K562 (cell line): Measurements from ENCODE around the gene NARF. TPM values are rescaled to one million over a fixed set of nuclear protein-coding genes. Genes with fewer than 3 reads are reported as not detected.

ENCODE experiments used
- HDAC1 ChIP-seq, 2 experiments: fragments of 450-650 bp; IDR thresholded peaks; 2 replicates each; pipeline ENCODE4 v1.6.1; 2016 to 2017; ENCODE audit warnings: inconsistent platforms in 1 of 2, mild to moderate bottlenecking in 1 of 2, moderate library complexity in 1 of 2
- HLTF ChIP-seq: fragments of 450-650 bp; IDR thresholded peaks from 2 replicates; pipeline ENCODE4 v1.6.1; 2016
- MIER1 ChIP-seq: fragments of 450-650 bp; IDR thresholded peaks from 2 replicates; pipeline ENCODE4 v1.6.1; 2016; ENCODE audit warnings: antibody characterized with exemption, mild to moderate bottlenecking, low read depth
- NELFE ChIP-seq: IDR thresholded peaks from 2 replicates; pipeline ENCODE4 v1.6.1; 2011; ENCODE audit warnings: mild to moderate bottlenecking; ENCODE audit not compliant: insufficient read depth, insufficient read length
- NR3C1 ChIP-seq: sonication (generic); formaldehyde crosslinking; IDR thresholded peaks from 2 replicates; pipeline ENCODE4 v1.8.1; 2022; ENCODE audit warnings: missing genetic modification reagents
- SIN3A ChIP-seq, 2 experiments: fragments of 150-350 bp in 1 of 2; IDR thresholded peaks; 2 replicates each; pipeline ENCODE4 v1.6.1; 2011 to 2016; ENCODE audit warnings: borderline replicate concordance in 2 of 2, low read depth in 2 of 2, low read length in 2 of 2, mild to moderate bottlenecking in 2 of 2, moderate library complexity in 2 of 2; ENCODE audit not compliant: control insufficient read depth in 1 of 2
- STAG1 ChIP-seq: sonication (generic); formaldehyde crosslinking; IDR thresholded peaks from 2 replicates; pipeline ENCODE4 v1.5.0; 2020; ENCODE audit warnings: missing genetic modification reagents, borderline replicate concordance
- STAT5A ChIP-seq: IDR thresholded peaks from 2 replicates; pipeline ENCODE4 v1.6.1; 2012; ENCODE audit warnings: low read length, inconsistent platforms, borderline replicate concordance
- TRIM24 ChIP-seq, 2 experiments: fragments of 450-650 bp; IDR thresholded peaks; 2 replicates each; pipeline ENCODE4 v1.6.1; 2016
- ZKSCAN8 ChIP-seq: fragments of 200-800 bp; sonication (Bioruptor generic); IDR thresholded peaks from 2 replicates; pipeline ENCODE4 v1.6.1; 2016; ENCODE audit warnings: missing genetic modification characterization, missing compliant biosample characterization
- ZNF644 ChIP-seq: fragments of 200-800 bp; sonication (Bioruptor generic); IDR thresholded peaks from 2 replicates; pipeline ENCODE4 v1.6.1; 2016; ENCODE audit warnings: low read depth, missing genetic modification characterization, missing compliant biosample characterization
- polyA plus RNA-seq, 8 experiments: library from polyadenylated mRNA; depleted of rRNA in 4 of 8; stranded (reverse) in 5 of 8; unstranded in 3 of 8; fragments of >200 nt; fragmentation: Nextera tagmentation in 2 of 8; fragmentation: Illumina TruSeq in 1 of 8; extraction: Ambion mirVana in 2 of 8; extraction: Trizol in 1 of 8; gene quantifications; 2 replicates each; pipeline versions ENCODE4 v1.2.1 to v1.2.3, GENCODE V29; 2011 to 2014; ENCODE audit warnings: inconsistent platforms in 1 of 8, missing spikeins in 1 of 8
- total RNA-seq, 7 experiments: library from RNA; depleted of rRNA in 6 of 7; stranded (reverse); fragments of >200 nt in 6 of 7; fragmentation: Illumina TruSeq in 2 of 7; extraction: Trizol in 2 of 7; gene quantifications; 2 replicates each; pipeline versions ENCODE4 v1.2.1 to v1.2.3, GENCODE V29; 2011 to 2021; ENCODE audit warnings: low replicate concordance in 1 of 7
- TF ChIP-seq, protein P1 (sequence below): fragments of 250-450 bp; sonication (Bioruptor Pico); IDR thresholded peaks from 2 replicates; pipeline ENCODE4 v1.8.0; 2022; ENCODE audit warnings: moderate library complexity, mild to moderate bottlenecking, inconsistent platforms
- TF ChIP-seq, protein P2 (sequence below): sonication (generic); formaldehyde crosslinking; IDR thresholded peaks from 2 replicates; pipeline ENCODE4 v1.8.1; 2023; ENCODE audit warnings: mild to moderate bottlenecking, missing genetic modification reagents
- TF ChIP-seq, protein P3 (sequence below): sonication (generic); formaldehyde crosslinking; IDR thresholded peaks from 2 replicates; pipeline ENCODE4 v1.8.0; 2022; ENCODE audit warnings: missing genetic modification reagents, mild to moderate bottlenecking, moderate library complexity, borderline replicate concordance
- TF ChIP-seq, protein P4 (sequence below): fragments of 450-650 bp; IDR thresholded peaks from 2 replicates; pipeline ENCODE4 v1.6.1; 2016; ENCODE audit warnings: borderline replicate concordance
- TF ChIP-seq, protein P5 (sequence below): fragments of 250-450 bp; sonication (Bioruptor Pico); IDR thresholded peaks from 2 replicates; pipeline ENCODE4 v1.9.0; 2021; ENCODE audit warnings: mild to moderate bottlenecking
- TF ChIP-seq, protein P6 (sequence below): fragments of 150-350 bp; IDR thresholded peaks from 2 replicates; pipeline ENCODE4 v1.6.1; 2014; ENCODE audit warnings: low read depth, mild to moderate bottlenecking, low read length, borderline replicate concordance

Gene NARF
- total and polyA plus RNA-seq, 9 of the 15 experiments (the other 6 are each of a cell fraction or from before 2014, with no cell fraction given) = 60.4 to 423 (median 132) TPM

DNA sequence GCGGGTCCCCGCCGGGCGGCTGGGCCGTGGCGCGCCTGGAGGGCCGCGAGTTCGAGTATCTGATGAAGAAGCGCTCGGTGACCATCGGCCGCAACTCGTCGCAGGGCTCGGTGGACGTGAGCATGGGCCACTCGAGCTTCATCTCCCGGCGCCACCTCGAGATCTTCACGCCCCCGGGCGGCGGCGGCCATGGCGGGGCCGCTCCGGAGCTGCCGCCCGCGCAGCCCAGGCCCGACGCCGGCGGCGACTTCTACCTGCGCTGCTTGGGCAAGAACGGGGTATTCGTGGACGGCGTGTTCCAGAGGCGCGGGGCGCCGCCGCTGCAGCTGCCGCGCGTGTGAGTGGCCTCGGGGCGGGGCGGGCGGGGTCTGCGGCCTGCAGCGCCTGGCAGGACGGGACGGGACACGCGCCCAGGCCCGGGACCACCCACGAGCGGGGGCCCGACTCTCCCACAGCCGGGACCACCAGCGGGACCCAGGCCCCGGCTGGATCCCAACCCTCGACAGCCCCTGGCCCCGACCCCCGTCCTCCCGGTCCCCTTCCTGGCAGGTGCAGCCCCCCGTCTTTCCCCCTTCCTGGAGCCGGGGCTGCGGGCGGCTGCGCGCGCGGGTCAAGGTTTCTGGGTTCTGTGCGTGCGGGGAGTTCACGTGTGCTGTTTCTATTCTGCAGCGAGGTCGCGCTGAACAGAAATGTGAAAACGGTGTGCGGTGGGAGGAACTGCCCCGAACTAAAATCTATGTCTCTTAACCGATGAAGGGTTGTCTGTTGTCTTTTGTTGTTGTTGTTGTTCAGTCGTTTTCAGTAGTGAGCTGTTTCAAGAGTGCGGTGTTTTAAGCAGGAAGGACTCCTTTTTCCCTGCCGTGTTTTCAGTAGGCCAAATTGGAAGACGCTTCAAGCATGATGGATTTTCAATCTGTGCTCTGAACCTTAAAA is 61.7 kb downstream of the NARF start (continued):
- TF ChIP-seq, protein P1, sequence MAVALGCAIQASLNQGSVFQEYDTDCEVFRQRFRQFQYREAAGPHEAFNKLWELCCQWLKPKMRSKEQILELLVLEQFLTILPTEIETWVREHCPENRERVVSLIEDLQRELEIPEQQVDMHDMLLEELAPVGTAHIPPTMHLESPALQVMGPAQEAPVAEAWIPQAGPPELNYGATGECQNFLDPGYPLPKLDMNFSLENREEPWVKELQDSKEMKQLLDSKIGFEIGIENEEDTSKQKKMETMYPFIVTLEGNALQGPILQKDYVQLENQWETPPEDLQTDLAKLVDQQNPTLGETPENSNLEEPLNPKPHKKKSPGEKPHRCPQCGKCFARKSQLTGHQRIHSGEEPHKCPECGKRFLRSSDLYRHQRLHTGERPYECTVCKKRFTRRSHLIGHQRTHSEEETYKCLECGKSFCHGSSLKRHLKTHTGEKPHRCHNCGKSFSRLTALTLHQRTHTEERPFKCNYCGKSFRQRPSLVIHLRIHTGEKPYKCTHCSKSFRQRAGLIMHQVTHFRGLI (CRISPR knock-in tag) = no peak
- no peak for TF ChIP-seq STAT5A
- peak in 1 of 2 experiments; percentile 17; a peak in 1 of 4 replicates for TF ChIP-seq SIN3A (IDR thresholded peaks at IDR 0.05; ENCODE audit: borderline replicate concordance in 2 of 2, control insufficient read depth in 1 of 2, low read depth in 2 of 2, low read length in 2 of 2)
- no peak for TF ChIP-seq NELFE
- TF ChIP-seq, protein P2, sequence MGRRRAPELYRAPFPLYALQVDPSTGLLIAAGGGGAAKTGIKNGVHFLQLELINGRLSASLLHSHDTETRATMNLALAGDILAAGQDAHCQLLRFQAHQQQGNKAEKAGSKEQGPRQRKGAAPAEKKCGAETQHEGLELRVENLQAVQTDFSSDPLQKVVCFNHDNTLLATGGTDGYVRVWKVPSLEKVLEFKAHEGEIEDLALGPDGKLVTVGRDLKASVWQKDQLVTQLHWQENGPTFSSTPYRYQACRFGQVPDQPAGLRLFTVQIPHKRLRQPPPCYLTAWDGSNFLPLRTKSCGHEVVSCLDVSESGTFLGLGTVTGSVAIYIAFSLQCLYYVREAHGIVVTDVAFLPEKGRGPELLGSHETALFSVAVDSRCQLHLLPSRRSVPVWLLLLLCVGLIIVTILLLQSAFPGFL (CRISPR knock-in tag) = no peak
- TF ChIP-seq STAG1 (CRISPR knock-in tag) = no peak
- peak; percentile 57; the same call in 1 of the 2 replicates for TF ChIP-seq NR3C1 (CRISPR knock-in tag)
- TF ChIP-seq, protein P3, sequence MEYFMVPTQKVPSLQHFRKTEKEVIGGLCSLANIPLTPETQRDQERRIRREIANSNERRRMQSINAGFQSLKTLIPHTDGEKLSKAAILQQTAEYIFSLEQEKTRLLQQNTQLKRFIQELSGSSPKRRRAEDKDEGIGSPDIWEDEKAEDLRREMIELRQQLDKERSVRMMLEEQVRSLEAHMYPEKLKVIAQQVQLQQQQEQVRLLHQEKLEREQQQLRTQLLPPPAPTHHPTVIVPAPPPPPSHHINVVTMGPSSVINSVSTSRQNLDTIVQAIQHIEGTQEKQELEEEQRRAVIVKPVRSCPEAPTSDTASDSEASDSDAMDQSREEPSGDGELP (CRISPR knock-in tag) = no peak
- no peak for TF ChIP-seq HLTF
- TF ChIP-seq HDAC1 (IDR thresholded peaks at IDR 0.05) = peak in 1 of 2 experiments; percentile 52; a peak in 1 of 4 replicates
- TF ChIP-seq, protein P4, sequence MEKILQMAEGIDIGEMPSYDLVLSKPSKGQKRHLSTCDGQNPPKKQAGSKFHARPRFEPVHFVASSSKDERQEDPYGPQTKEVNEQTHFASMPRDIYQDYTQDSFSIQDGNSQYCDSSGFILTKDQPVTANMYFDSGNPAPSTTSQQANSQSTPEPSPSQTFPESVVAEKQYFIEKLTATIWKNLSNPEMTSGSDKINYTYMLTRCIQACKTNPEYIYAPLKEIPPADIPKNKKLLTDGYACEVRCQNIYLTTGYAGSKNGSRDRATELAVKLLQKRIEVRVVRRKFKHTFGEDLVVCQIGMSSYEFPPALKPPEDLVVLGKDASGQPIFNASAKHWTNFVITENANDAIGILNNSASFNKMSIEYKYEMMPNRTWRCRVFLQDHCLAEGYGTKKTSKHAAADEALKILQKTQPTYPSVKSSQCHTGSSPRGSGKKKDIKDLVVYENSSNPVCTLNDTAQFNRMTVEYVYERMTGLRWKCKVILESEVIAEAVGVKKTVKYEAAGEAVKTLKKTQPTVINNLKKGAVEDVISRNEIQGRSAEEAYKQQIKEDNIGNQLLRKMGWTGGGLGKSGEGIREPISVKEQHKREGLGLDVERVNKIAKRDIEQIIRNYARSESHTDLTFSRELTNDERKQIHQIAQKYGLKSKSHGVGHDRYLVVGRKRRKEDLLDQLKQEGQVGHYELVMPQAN = peak; percentile 83; the same call in 1 of the 2 replicates
- TF ChIP-seq, protein P5, sequence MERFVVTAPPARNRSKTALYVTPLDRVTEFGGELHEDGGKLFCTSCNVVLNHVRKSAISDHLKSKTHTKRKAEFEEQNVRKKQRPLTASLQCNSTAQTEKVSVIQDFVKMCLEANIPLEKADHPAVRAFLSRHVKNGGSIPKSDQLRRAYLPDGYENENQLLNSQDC (CRISPR knock-in tag) = no peak
- TF ChIP-seq ZKSCAN8 (CRISPR knock-in tag) = no peak
- no peak for TF ChIP-seq ZNF644 (tag)
- TF ChIP-seq MIER1 = no peak
- TF ChIP-seq TRIM24 (IDR thresholded peaks at IDR 0.05) = no peak
- TF ChIP-seq, protein P6, sequence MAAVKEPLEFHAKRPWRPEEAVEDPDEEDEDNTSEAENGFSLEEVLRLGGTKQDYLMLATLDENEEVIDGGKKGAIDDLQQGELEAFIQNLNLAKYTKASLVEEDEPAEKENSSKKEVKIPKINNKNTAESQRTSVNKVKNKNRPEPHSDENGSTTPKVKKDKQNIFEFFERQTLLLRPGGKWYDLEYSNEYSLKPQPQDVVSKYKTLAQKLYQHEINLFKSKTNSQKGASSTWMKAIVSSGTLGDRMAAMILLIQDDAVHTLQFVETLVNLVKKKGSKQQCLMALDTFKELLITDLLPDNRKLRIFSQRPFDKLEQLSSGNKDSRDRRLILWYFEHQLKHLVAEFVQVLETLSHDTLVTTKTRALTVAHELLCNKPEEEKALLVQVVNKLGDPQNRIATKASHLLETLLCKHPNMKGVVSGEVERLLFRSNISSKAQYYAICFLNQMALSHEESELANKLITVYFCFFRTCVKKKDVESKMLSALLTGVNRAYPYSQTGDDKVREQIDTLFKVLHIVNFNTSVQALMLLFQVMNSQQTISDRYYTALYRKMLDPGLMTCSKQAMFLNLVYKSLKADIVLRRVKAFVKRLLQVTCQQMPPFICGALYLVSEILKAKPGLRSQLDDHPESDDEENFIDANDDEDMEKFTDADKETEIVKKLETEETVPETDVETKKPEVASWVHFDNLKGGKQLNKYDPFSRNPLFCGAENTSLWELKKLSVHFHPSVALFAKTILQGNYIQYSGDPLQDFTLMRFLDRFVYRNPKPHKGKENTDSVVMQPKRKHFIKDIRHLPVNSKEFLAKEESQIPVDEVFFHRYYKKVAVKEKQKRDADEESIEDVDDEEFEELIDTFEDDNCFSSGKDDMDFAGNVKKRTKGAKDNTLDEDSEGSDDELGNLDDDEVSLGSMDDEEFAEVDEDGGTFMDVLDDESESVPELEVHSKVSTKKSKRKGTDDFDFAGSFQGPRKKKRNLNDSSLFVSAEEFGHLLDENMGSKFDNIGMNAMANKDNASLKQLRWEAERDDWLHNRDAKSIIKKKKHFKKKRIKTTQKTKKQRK = no peak
